Brain pericyte (primary cell): ENCODE measurements around the gene LRRC41.
A peak's percentile ranks its signal among the peaks of the same experiment; 100 is the strongest.
"Not testable (repeated sequence)": the region's sequence is repeated elsewhere in the genome, so short reads cannot be mapped to it uniquely, and the experiment has no call there.

Source experiments
- DNase-seq: peaks from one replicate; pipeline ENCODE4 v3.0.0-alpha.2; 2012; ENCODE audit warnings: low read depth, low spot score

Gene LRRC41

DNA sequence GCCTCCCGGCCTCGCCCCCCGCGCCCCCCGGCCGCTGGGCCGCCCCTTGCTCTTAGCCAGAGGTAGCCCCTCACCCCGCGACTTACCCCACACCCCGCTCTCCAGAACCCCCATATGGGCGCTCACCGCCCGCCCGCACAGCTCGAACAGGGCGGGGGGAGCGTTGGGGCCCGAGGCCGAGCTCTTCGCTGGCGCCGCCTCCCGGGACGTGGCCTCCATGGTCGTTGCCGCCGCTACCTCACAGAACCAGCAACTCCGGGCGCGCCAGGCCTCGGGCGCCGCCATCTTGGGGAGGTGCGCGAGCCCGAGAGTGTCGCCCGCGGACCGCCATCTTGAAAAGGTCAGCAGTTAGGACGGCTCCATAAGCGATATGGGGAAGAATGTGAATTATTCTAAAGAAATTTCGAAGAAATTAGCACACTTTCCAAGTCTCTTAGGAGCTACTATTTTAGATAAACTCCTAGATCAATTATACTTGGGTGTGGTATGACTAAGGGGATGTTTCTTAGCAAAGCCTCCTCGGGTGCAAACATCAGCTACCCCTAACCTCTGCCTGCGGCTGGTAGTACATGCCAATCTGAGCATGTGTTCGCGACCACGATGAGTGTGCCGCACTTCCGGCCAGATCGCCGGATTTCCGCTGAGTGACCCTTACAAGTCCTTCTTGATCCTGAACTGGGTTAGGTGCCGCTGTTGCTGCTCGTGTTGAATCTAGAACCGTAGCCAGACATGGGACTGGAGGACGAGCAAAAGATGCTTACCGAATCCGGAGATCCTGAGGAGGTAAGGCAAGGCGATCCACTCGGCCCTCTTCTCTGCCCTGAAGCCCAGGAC is at the start of gene LRRC41, which contains the start of gene UQCRH:
TSS of gene LRRC41 (minus strand) at position 579 of the 834 bp plus-strand sequence. CDS start at position 285, 294 bp downstream.
TSS of gene UQCRH (plus strand) at position 661 of the 834 bp plus-strand sequence. CDS start at position 730, 69 bp downstream.
- peak; percentile 94 for DNase-seq

- DNase-seq: no peak
Observed at GRCh38 chr1:46352363-46352762, 48.9 kb upstream of the LRRC41 start.

DNA sequence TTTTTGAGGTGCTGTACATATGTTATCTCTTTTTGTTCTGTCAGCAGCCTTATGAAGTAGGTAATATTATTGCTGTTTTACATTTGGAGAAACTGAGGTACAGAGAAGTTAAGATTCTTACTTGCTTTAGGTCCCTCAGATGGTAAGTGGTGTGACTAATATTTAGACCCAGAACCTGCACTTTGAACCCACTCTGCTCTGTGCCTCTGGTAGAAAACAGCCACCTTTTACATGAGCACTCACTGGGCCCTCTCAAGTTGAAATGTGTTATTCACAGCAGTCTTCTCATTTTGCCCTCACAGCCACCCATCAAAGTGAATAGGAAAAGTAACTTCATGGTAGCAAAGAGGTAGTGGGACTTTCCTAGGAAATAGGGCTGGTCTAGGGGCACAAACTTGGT is 41.9 kb upstream of the LRRC41 start:
- DNase-seq: no peak

DNA sequence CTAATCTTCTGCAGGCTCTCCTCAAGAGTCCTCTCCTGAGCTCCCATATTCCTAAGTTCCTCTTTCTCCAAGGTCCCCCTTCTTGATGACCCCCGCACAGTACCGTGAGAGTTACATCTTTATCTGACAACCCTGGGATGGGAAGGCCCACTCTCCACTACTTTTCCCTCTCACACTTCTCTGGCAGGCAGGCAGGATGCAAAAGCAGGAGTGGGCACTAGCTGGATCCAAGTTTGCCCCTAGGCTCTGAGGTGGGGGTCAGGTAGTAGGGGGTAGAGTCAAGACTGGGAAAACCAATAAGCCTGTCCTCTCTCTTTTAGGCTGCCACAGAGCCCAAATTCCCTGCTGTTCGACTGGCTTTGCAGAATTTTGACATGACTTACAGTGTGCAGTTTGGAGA is 41.1 kb upstream of the LRRC41 start:
- no peak for DNase-seq

GRCh38 chr1:46343705-46344104 is 40.3 kb upstream of the LRRC41 start:
- DNase-seq: no peak

DNA sequence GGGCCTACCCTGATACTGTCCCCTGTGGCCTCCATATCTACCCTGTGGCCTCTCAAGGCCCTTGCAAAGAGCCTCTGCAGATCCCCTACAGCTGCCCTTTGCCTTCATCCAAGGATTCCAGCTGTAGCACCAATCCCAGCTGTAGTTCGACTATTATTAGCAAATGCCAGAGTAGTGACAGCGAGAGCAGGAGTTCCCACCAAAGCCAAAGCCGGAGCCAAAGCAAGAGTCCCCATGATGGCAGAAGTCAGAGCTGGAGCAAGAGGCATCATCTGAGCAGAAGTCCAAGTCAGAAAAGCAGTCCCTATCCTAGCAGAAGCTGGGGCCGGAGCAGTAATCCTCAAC is 39.9 kb upstream of the LRRC41 start:
- DNase-seq: no peak

DNA sequence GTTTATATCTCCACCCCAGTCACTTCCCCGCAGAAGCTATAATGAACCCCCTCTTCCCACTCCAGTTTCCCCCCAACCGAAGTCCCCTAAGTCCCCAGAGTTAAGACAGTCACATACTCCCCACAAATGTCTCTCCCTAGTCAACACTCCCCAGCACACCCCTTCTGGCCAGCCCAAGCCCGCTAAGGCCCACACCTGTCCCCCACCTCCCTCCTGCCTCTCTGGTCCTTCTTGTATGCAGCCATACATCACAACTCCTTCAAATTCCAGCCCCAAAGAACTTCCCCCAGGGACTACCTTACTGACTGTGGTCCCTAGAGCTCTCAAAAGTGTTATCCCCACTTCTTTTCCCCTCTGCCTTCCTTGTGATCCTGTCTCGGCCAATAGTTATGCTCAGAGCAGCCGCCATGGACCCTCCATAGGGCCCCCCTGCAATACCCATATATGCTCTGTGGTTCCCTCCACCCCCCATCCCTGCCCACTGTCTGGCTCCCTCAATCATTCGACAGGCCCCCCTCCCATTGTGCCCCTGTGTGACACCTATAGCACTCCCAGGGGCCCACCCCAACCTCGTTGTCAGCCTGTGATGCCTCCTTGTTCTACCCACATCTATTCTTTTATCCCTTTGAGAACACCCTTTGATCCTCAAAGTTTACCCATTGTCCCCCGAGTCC is 39.4 kb upstream of the LRRC41 start:
- DNase-seq: no peak

GRCh38 chr1:46342084-46342656 is 38.8 kb upstream of the LRRC41 start:
- no peak for DNase-seq

DNA sequence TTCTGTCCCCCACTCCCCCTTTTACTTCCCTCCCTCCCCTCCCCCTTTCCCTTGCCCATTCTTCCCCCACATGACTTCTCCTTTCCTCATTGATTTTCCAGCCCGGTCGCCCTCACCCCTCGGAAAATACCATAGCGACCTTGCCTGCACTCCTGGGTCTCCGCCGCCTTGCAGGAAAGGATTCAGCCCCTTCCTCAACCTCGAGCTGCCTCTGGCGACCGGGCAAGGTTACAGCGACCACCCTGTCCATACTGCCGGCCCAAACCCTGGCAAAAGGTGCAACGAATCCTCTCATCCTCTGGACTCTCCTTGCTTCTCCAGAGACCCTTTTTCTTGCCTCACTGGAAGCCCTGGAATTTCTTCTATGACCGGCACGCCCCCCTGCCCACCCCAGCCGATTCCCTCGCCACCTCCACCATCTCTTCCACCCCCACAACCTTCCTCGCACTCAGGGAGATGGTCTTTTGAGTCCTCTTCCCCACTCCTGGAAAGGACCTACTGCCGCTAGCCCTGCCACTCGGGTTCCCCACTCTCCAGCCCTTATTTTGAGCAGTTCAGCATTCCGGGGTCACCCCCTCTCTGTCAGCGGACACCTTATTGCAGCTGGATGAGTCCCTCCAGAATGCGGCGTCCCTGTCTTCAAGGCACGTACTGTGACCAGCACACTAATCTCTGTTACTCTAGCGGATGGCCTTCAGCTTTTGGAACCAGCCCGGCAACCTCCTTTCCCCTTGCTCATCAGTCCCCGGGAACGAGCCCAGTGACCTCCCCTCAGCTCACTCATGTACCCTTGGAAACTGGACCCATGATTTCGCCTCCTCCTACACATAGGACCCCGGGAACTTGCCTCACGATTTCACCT is 38.0 kb upstream of the LRRC41 start:
- no peak for DNase-seq

DNA sequence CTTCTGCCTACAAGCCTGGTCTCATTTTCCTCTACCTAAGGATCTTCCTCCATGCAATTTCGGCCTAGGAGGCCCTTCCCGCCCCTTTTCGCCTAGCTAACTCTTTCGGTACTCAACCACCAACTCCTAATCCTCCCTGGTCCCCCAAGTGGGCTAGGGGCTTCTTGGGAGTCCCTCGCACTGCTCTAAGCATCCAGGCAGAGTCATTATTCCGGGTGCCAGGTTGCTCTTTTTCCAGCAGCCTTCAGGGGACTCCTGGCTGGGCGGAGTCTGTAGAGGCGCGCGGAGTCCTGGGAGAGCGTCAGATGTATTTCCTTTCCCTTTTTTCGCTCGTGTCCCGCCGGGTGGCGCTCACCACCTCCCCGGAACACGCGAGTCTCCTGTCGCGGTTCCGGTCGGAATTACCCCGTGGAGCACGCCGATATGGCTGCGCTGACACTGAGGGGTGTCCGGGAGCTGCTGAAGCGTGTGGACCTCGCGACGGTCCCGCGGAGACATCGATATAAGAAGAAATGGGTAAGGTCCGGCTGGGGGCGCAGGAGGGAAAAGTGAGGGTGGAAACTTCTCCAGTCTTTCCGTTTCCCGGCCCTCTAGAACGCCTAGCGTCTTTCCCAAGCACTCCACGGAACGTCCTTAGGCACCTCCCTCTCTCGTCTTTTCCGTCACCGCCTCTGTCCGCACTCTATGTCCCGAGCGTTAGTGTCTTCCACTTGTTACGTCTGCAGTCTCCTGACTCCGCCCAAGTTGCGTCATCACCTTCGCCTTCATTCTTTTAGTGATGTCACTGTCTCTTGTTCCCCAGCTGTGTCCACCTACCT is 37.2 kb upstream of the LRRC41 start, which contains the start of gene NSUN4:
TSS of gene NSUN4 (plus strand) at position 404 of the 818 bp plus-strand sequence. CDS start at position 424, 20 bp downstream.
- peak; percentile 82 for DNase-seq

- not testable (repeated sequence) for DNase-seq
Observed at GRCh38 chr1:46337409-46337808, 34.0 kb upstream of the LRRC41 start.

DNA sequence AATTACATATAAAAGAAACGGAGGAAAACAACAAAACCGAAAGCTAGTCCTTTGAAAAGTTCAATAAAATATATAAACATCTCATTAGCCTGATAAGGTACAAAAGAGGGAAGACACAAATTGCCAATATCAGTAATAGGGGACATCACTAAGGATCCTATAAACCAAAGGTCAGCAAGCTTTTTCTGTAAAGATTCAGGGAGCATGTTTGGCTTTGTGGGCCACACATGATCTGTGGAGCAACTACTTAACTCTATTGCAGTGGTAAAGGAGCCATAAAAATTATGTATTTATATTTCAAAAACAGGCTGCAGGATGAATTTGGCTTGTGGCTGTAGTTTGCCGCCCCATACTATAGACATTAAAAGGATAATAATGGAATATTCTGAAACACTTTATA is 31.7 kb upstream of the LRRC41 start:
- DNase-seq: no peak

GRCh38 chr1:46334030-46334384 is 30.6 kb upstream of the LRRC41 start:
- no peak for DNase-seq

GRCh38 chr1:46333300-46334029 is 30.0 kb upstream of the LRRC41 start:
- DNase-seq: no peak

DNA sequence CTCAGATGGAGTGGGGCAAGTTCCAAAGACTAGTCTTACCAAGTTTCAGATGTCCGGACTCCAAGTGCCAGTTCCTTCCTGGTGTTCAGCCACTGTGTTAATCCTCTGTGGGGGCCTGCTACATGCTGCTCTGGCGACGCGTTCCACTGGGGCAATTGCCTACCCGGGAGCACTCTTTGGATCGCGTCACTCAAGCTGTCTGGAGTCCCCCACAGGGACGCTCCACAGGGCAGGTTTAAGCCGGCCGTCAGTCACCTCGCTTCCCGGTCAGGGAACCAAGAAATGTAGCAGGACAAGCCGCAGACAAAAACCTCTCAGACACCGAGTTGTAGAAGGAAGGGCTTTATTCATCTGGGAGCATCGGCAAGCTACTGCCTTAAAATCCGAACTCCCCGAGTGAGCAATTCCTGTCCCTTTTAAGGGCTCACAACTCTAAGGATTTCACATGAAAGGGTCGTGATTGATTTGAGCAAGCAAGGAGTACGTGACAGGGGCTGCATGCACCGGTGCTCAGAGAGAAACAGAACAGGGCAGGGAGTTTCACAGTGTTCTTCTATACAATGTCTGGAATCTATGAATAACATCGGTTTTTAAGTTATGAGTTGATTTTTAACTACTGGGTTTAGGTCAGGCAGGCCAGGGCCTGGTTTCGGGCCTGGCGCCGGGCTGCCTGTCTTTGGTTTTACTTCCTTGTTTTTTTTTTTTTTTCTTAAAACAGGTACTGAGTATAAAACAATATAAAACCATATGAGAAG is 28.5 kb upstream of the LRRC41 start:
- not testable (repeated sequence) for DNase-seq

DNA sequence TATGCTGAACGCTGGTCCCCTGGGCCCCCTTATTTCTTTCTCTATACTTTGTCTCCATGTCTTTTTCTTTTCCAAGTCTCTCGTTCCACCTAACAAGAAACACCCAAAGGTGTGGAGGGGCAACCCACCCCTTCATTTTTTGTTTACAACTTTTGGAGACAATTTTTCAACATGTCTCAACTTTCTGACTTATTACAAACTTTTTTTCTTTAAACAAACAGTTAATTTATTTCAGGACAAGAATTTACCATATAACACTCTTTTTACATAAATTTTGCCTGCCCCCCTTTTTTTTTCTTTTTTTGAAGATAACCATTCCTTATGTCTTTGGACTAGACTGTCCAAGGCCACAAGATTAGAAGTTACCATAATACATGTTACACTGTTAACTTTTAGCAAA is 27.0 kb upstream of the LRRC41 start:
- not testable (repeated sequence) for DNase-seq

DNA sequence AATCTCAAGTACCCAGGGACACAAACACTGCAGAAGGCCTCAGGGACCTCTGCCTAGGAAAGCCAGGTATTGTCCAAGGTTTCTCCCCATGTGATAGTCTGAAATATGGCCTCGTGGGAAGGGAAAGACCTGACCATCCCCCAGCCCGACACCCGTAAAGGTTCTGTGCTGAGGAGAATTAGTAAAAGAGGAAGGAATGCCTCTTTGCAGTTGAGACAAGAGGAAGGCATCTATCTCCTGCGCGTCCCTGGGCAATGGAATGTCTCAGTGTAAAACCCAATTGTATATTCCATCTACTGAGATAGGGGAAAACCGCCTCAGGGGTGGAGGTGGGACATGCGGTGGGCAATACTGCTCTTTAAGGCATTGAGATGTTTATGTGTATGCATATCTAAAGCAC is 26.4 kb upstream of the LRRC41 start:
- DNase-seq: not testable (repeated sequence)

DNA sequence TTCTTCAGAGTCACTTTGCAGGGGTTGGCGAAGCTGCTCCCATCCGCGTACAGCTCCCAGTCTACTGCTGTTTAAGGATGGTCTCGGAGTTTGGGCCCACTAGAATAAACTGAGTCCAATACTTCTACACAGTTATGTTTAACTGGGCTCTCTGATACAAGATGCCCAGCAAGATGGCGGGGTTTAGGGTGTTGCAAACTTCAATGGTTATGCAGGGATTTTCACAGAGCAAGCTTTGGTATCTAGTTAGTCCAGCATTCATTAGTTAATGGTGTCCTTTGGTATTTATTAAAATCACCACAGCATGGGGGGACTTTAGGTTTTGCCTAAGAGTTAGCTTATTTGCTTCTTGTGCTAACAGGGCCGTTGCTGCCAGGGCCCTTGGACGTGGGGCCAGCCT is 24.8 kb upstream of the LRRC41 start:
- not testable (repeated sequence) for DNase-seq
